CD14-positive monocyte (primary cell): ENCODE measurements around the gene SPRR2E. TPM values are rescaled to one million over a fixed set of nuclear protein-coding genes. Genes with fewer than 3 reads are reported as not detected.

Experiments used
- DNase-seq, 3 donors: peaks; one replicate each; pipeline ENCODE4 v3.0.0-alpha.2; 2011 to 2022
- H2AFZ ChIP-seq: 2 replicates; pipeline ENCODE4 v1.6.0; 2012; ENCODE audit warnings: mild to moderate bottlenecking, low read depth, low read length, inconsistent platforms; ENCODE audit not compliant: insufficient read depth, poor library complexity, severe bottlenecking
- H3K27ac ChIP-seq, 2 donors: 1 replicate in 1 of 2; 2 replicates in 1 of 2; pipeline ENCODE4 v1.5.1; 2012 to 2013; ENCODE audit warnings: low read length in 2 of 2, control low read depth in 1 of 2, inconsistent platforms in 1 of 2, low read depth in 1 of 2, mild to moderate bottlenecking in 1 of 2
- H3K27me3 ChIP-seq, 2 donors: one replicate each; pipeline versions ENCODE4 v1.6.0 to v1.6.1; 2011 to 2013; ENCODE audit warnings: low read length in 2 of 2; ENCODE audit not compliant: control insufficient read depth in 2 of 2, insufficient read depth in 2 of 2
- H3K36me3 ChIP-seq, 2 donors: replicated peaks in 1 of 2; 1 replicate in 1 of 2; 2 replicates in 1 of 2; pipeline versions ENCODE4 v1.5.1 to v1.6.1; 2012 to 2013; ENCODE audit warnings: low read length in 2 of 2, control low read depth in 1 of 2, inconsistent platforms in 1 of 2, mild to moderate bottlenecking in 1 of 2; ENCODE audit not compliant: insufficient read depth in 2 of 2, control insufficient read depth in 1 of 2
- H3K4me1 ChIP-seq, 2 donors: 1 replicate in 1 of 2; 2 replicates in 1 of 2; pipeline versions ENCODE4 v1.5.1 to v1.6.1; 2012 to 2013; ENCODE audit warnings: low read length in 2 of 2, control low read depth in 1 of 2, inconsistent platforms in 1 of 2, mild to moderate bottlenecking in 1 of 2, moderate library complexity in 1 of 2; ENCODE audit not compliant: insufficient read depth in 2 of 2, control insufficient read depth in 1 of 2
- H3K4me2 ChIP-seq: replicated peaks from 2 replicates; pipeline ENCODE3; 2012; ENCODE audit warnings: low read length, moderate library complexity, mild to moderate bottlenecking; ENCODE audit not compliant: poor library complexity, severe bottlenecking; ENCODE audit errors: extremely low read depth
- H3K4me3 ChIP-seq, 3 experiments: fragments of 200-600 bp in 1 of 3; sonication (generic) in 1 of 3; replicated peaks in 1 of 3; 1 replicate in 2 of 3; 2 replicates in 1 of 3; pipeline ENCODE4 v1.5.1; 2011 to 2013; ENCODE audit warnings: low read length in 3 of 3, mild to moderate bottlenecking in 3 of 3, control low read depth in 2 of 3, low read depth in 2 of 3, inconsistent platforms in 1 of 3, moderate library complexity in 1 of 3
- H3K79me2 ChIP-seq: 2 replicates; pipeline ENCODE4 v1.6.0; 2012; ENCODE audit warnings: mild to moderate bottlenecking, control low read depth, inconsistent platforms, low read length, moderate library complexity; ENCODE audit not compliant: insufficient read depth
- H3K9ac ChIP-seq: 2 replicates; pipeline ENCODE4 v1.6.0; 2017; ENCODE audit warnings: low read length, mild to moderate bottlenecking; ENCODE audit not compliant: insufficient read depth, poor library complexity, severe bottlenecking
- H3K9me3 ChIP-seq, 2 donors: replicated peaks in 1 of 2; 1 replicate in 1 of 2; 2 replicates in 1 of 2; pipeline versions ENCODE4 v1.5.1 to v1.6.1; 2012 to 2013; ENCODE audit warnings: low read length in 2 of 2, control low read depth in 1 of 2; ENCODE audit not compliant: control insufficient read depth in 1 of 2, insufficient read depth in 1 of 2
- H4K20me1 ChIP-seq: 2 replicates; pipeline ENCODE4 v1.6.0; 2012; ENCODE audit warnings: mild to moderate bottlenecking, low read length, control low read depth, moderate library complexity; ENCODE audit not compliant: insufficient read depth
- H3K27ac Mint-ChIP-seq, 7 donors: one replicate each; pipeline ENCODE4 v1.8.0; 2020; ENCODE audit warnings: mild to moderate bottlenecking in 7 of 7, mixed read lengths in 7 of 7, moderate library complexity in 6 of 7, inconsistent platforms in 2 of 7
- H3K27me3 Mint-ChIP-seq, 3 donors: one replicate each; pipeline ENCODE4 v1.8.0; 2021 to 2022; ENCODE audit warnings: low read depth in 3 of 3, mild to moderate bottlenecking in 3 of 3, mixed read lengths in 3 of 3, moderate library complexity in 3 of 3, inconsistent platforms in 1 of 3
- H3K36me3 Mint-ChIP-seq, 2 donors: one replicate each; pipeline ENCODE4 v1.8.0; 2020; ENCODE audit warnings: mixed read lengths in 2 of 2, inconsistent platforms in 1 of 2, mild to moderate bottlenecking in 1 of 2
- H3K4me1 Mint-ChIP-seq: one replicate; pipeline ENCODE4 v1.8.0; 2020; ENCODE audit warnings: mild to moderate bottlenecking, mixed read lengths
- H3K4me3 Mint-ChIP-seq, 2 donors: one replicate each; pipeline ENCODE4 v1.8.0; 2020; ENCODE audit warnings: mild to moderate bottlenecking in 2 of 2, mixed read lengths in 2 of 2, moderate library complexity in 1 of 2
- H3K9me3 Mint-ChIP-seq, 7 donors: one replicate each; pipeline ENCODE4 v1.8.0; 2020 to 2022; ENCODE audit warnings: mixed read lengths in 7 of 7, mild to moderate bottlenecking in 6 of 7, moderate library complexity in 6 of 7, inconsistent platforms in 2 of 7
- WGBS: methylation state at CpG from one replicate; pipeline ENCODE4 v1.1.5; 2013; ENCODE audit warnings: missing lambda C conversion rate; ENCODE audit not compliant: insufficient coverage; 5-methylcytosine and 5-hydroxymethylcytosine counted together
- intact Hi-C, 2 donors: fragments of 100-400 bp; cut with micrococcal nuclease; formaldehyde crosslinking; loops; one replicate each; pipeline versions ENCODE4 v1.15.0 to v1.15.1; 2023
- polyA plus RNA-seq, 3 donors: library from polyadenylated mRNA; depleted of rRNA in 1 of 3; unstranded in 2 of 3; stranded (reverse) in 1 of 3; fragments of 300-500 nt in 2 of 3; fragments of >200 nt in 1 of 3; fragmentation: Illumina TruSeq in 2 of 3; gene quantifications; 1 replicate in 2 of 3; 2 replicates in 1 of 3; pipeline ENCODE4 v1.2.3, GENCODE V29; 2012 to 2021
- TF ChIP-seq, protein P1 (sequence below): fragments of 200-600 bp; IDR thresholded peaks from one replicate; pipeline ENCODE4 v1.8.0; 2022; ENCODE audit warnings: antibody characterized with exemption, mild to moderate bottlenecking

The SPRR2E gene
- polyA plus RNA-seq, 3 donors: not detected

DNA sequence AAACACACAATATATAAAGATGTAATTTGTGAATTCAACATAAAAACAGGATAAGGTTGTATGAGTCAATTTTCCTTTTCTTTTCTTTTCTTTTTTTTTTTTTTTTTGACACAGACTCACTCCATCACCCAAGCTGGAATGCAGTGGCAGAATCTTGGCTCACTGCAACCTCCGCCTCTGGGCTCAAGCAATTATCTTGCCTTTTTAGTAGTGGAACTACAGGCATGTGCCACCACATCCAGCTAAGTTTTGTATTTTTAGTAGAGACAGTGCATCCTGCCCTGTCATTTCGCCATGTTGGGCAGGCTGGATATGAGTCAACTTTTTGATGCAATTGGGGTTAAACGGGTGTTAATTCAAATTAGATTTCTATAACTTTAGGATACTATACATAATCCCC, 12.6 kb downstream of the SPRR2E start:
- TF ChIP-seq, protein P1, sequence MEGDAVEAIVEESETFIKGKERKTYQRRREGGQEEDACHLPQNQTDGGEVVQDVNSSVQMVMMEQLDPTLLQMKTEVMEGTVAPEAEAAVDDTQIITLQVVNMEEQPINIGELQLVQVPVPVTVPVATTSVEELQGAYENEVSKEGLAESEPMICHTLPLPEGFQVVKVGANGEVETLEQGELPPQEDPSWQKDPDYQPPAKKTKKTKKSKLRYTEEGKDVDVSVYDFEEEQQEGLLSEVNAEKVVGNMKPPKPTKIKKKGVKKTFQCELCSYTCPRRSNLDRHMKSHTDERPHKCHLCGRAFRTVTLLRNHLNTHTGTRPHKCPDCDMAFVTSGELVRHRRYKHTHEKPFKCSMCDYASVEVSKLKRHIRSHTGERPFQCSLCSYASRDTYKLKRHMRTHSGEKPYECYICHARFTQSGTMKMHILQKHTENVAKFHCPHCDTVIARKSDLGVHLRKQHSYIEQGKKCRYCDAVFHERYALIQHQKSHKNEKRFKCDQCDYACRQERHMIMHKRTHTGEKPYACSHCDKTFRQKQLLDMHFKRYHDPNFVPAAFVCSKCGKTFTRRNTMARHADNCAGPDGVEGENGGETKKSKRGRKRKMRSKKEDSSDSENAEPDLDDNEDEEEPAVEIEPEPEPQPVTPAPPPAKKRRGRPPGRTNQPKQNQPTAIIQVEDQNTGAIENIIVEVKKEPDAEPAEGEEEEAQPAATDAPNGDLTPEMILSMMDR: no peak
- no peak for DNase-seq
- Histone ChIP-seq H3K79me2 (no peaks in the 10 kb centered on the region), H3K4me1 (no peaks in the 10 kb centered on the region), H3K4me2 (no peak overlapping the region), H3K4me3 (no peak overlapping the region), H3K36me3 (no peaks in the 10 kb centered on the region), H4K20me1 (no peaks in the 10 kb centered on the region), H3K27me3 (no peaks in the 10 kb centered on the region), H3K9ac (no peak overlapping the region), H3K27ac (no peak overlapping the region), H2AFZ (no peak overlapping the region), H3K9me3 (no peaks in the 10 kb centered on the region)
- Mint-ChIP-seq H3K4me1 (no peaks in the 10 kb centered on the region), H3K27ac (no peak overlapping the region), H3K9me3 (peaks cover 0 to 14% (median 8%) of the 10 kb centered on the region in 7 donors), H3K36me3 (no peaks in the 10 kb centered on the region), H3K27me3 (peaks cover 0 to 6% (median 3%) of the 10 kb centered on the region in 3 donors), H3K4me3 (no peak overlapping the region)
- WGBS: 100% methylated on average over 1 of the region's 3 CpGs
- intact Hi-C loops: no loop called here

DNA sequence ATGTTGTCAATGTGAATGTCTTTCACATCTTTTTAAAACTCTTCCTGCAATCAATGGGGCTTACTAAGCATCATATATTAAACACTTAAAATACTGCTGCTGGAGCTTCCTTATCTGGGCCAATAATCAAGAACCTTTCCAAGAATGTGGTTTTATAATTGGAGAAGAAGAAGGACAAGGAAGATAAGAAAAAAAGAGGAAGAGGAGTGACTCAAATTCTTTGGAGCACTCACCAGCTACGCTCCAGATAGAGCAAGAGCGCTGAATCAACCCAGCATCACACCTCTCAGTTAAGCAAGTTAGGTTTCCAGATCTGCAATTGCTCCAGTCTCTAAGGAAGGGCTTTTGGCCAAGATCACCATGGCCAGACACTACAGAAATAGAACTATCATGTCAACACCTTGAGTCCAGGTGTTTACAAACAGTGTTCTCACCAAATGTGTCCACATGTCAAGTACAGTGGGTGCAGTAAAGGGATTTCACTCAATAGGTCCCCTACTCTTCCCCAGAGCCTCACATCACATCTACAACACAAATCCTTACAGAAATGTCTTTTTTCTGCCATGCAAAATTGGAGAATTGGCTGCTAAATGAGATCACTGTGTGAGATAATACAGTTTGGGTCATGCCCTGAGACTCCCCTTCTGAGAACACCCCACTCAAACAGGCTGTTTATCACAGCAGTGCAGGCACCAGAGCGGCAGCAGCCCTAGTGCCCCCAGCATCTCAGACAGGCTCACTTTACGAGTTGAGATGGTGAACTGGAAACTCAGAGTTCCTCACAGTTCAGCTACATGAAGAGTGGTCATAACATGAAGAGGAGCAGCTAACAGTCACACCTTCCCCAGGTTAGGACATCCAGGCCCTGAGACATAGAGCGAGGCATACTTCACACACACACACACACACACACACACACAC, 21.3 kb downstream of the SPRR2E start:
- no peaks in the 10 kb centered on the region for H3K9me3 Mint-ChIP-seq
- Histone ChIP-seq H4K20me1 (no peaks in the 10 kb centered on the region), H3K27ac (no peak overlapping the region), H3K9ac (no peak overlapping the region), H3K36me3 (no peaks in the 10 kb centered on the region), H3K4me1 (no peaks in the 10 kb centered on the region), H3K9me3 (no peaks in the 10 kb centered on the region), H3K27me3 (no peaks in the 10 kb centered on the region), H2AFZ (no peak overlapping the region), H3K4me3 (no peak overlapping the region), H3K79me2 (no peaks in the 10 kb centered on the region), H3K4me2 (no peak overlapping the region)
- H3K27me3 Mint-ChIP-seq: peaks cover under 1 to 7% (median 3%) of the 10 kb centered on the region in 3 donors
- TF ChIP-seq, protein P1: no peak
- no peaks in the 10 kb centered on the region for H3K4me1 Mint-ChIP-seq
- intact Hi-C loops: no loop called here
- no peaks in the 10 kb centered on the region for H3K36me3 Mint-ChIP-seq
- peak overlapping the region in 1 of 7 donors; percentile 43 for H3K27ac Mint-ChIP-seq
- no CpG with 5 or more reads among the region's 5 CpGs for WGBS
- DNase-seq: no peak
- H3K4me3 Mint-ChIP-seq: no peak overlapping the region
